Skin epidermis (tissue), 12 donors: ENCODE measurements around the gene STXBP1.
A peak's percentile ranks its signal among the peaks of the same experiment; 100 is the strongest.

ENCODE experiments used
- H3K27ac ChIP-seq, 21 experiments: fragments of 200-600 bp; sonication (generic) in 11 of 21; one replicate each; pipeline ENCODE4 v1.5.0; 2020; ENCODE audit warnings: mild to moderate bottlenecking in 3 of 21, inconsistent platforms in 2 of 21, moderate library complexity in 2 of 21
- H3K4me3 ChIP-seq, 7 experiments: fragments of 200-600 bp; sonication (generic) in 2 of 7; one replicate each; pipeline ENCODE4 v1.5.0; 2020; ENCODE audit warnings: inconsistent platforms in 2 of 7, mild to moderate bottlenecking in 2 of 7, moderate library complexity in 1 of 7

The STXBP1 gene

DNA sequence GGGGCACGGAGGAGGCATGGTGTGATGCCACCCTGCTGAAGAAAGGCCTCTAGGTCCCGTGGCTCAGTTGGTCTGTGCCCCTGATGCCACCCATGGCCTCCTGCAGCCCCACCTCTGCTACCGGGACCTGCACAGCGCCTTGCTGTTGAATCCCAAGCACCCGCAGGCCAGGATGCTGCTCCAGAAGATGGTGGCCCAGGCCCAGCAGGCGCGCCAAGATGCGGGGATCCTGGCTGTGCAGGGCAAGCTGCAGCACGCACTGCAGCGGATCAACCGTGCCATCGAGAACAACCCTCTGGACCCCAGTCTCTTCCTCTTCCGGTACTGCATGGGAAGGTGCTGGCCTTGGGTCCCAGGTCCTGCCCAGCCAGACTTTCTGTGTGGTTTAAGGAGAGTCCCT lies 110.9 kb downstream of the STXBP1 start:
- Histone ChIP-seq H3K4me3 (no peak overlapping the region), H3K27ac (no peak overlapping the region)

DNA sequence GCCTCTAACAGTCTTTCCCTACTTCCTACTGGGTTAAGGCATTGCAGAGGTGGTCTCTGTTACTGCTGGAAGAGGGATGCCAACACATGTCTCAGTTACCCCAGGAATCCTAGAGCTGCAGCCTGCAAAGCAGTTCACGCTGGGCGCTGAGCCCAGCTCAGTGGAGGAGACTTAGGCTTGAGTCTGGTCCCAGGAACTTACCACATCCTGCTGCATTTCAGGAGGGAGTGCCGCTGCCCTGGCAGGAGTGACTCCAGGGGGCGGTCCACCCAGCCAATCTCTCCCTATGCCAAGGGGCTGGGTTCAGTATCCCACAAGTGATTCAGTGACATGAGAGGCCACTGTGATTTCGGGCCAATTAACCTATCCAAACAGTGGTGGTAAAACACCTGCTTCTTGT lies 111.4 kb downstream of the STXBP1 start:
- H3K27ac ChIP-seq: peak overlapping the region in 1 of 21 experiments; percentile 17

DNA sequence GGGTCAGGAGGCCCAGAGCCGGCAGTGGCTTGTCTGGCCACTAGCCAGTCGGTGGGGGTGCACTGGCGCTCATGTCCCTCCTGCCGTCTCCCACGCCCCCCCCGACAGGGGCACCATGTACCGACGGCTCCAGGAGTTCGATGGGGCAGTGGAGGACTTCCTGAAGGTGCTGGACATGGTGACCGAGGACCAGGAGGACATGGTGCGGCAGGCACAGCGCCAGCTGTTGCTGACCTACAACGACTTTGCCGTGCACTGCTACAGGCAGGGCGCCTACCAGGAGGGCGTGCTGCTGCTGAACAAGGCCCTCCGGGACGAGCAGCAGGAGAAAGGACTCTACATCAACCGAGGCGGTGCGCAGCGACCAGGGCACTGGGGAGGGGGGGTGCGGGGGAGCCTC lies 111.9 kb downstream of the STXBP1 start:
- no peak overlapping the region for H3K4me3 ChIP-seq
- H3K27ac ChIP-seq: peak overlapping the region in 3 of 21 experiments; percentile 11 to 69 (median 17)

More for the DNA sequence above, 111.4 kb downstream of the STXBP1 start:
- H3K4me3 ChIP-seq: no peak overlapping the region

DNA sequence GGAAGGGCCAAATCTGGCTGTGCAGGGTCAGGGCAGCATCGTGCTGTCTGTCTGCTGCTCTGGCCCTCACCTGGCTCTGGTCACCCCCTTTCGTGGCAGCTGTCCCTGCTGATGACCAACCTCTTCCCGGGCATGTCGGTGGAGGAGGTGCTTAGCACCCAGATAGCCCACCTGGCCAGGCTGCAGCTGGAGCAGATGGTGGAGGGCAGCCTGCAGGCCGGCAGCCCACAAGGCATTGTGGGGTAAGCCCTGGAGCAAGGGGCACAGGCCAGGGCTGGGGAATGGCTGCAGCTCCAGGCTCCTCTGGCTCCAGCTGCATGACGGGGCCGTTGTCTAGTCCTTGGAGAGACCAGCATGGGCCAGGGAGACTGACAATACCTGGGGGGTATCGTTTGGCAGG lies 114.8 kb downstream of the STXBP1 start:
- H3K4me3 ChIP-seq: no peak overlapping the region
- no peak overlapping the region for H3K27ac ChIP-seq

DNA sequence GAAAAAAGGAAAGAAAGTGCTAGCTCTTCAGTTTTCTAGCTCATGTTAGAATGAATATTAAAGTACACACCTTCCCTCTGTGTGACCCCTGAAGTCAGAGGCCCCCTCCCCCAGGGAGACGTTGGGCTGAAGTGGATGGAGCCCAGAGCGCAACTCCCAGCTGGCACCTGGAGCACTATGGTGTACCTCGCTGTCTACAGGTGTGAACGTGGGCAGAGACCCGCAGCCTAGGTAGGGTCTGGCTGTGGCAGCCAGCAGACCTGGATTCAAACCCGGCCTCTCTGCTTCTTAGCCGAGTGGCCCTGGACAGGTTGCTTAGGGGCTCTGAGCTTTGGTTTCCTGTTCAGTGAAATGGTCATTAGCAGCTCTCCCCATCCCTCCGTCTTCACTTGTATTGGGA lies 116.7 kb downstream of the STXBP1 start:
- H3K4me3 ChIP-seq: no peak overlapping the region
- H3K27ac ChIP-seq: no peak overlapping the region

DNA sequence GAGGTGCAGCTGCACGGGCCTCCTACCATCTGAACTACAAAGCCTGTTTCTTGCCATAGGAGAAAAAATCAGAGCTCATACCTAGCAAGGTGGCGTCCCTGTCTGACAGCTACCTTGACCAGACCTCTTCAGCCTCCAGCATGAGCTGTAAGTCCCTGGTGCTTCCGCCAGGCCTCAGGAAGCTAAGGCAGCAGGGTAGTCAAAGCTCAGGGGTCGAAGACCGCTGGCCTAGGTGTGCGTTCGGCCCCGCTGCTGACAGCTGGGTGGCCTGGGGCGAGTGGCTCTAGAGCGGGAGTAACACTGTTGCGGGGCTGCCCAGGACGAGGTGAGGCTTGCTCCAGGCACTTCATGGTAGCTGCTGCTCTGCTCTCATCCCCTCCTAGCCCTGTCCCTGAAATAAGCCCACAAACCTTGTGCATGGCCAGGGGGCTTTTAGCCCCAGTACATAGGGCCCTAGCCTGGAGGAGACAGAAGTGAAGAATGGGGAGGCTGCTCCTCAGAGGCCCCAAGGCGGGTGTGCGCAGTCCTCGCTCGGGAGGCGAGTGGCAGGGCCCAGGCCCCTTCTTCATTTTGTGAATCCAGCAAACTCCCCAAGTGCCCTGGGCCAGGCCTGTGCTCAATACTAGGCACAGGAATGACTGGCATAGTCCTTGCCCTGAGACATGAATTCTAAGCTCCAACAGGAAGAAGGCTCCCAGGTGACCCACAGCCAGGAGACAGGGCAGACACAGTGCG lies 117.6 kb downstream of the STXBP1 start:
- Histone ChIP-seq H3K4me3 (no peak overlapping the region), H3K27ac (no peak overlapping the region)

DNA sequence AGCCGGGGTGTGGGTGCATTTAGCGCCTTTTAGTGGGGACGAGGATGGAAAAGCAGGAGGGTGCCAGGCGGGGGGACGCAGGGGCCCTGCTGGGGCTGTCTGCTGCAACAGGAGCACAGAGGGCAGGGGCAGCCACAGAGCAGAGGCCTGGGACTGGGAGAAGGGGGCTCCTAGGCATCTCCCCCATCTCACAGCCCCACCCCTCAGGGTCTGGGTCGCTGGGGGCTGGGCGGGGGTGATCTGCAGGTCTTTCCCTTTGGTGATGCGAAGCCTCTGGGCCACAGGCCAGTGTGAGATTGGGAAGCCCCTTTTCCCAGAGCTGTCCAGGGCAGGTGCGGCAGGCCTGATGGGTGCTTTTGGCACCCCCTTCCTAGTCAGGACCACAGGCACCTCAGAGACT lies 118.2 kb downstream of the STXBP1 start:
- no peak overlapping the region for H3K27ac ChIP-seq
- no peak overlapping the region for H3K4me3 ChIP-seq

DNA sequence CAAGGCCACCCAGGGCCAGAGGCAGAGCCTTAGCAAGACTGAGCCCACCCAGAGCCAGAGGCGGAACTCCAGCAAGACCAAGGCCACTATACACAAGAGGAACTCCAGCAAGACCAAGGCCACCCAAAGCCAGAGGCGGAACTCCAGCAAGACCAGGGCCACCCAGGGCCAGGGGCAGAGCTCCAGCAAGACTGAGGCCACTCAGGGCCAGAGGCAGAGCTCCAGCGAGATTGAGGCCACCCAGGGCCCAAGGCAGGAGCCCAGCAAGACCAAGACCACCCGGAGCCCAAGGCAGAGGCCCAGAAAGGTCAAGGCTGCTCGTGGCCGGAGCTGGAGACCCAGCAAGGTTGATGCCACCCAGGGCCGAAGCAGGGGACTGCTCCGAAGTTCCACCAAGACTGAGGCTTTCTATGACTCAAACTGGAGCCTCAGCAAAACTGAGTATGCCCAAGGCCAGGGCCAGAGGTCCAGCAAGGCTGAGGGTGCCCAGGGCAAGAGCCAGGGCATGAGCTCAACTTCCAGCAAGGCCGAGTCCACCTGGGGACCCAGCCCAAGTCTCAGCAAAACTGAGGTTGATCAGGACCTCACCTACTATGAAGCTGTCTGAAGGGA lies 118.8 kb downstream of the STXBP1 start:
- Histone ChIP-seq H3K27ac (no peak overlapping the region), H3K4me3 (no peak overlapping the region)

DNA sequence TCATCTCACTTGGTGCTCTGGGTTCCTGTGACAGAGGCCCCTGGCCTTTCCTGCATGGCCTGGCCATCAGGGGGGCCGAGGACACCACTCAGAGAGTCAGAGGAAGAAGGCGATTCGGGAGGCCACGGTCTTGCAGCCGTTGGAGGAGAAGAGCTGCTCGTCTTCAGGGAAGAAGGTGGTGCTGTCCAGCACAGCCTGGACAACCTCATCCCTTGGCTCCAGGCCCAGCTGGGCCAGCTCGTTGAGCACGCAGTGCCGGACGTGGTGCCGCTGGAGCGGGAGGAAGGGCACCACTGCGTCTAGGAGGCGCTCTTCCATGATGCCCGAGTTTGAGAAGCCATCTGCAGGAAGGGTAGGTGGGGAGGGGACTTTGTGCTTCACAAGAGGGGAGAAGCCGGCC lies 119.9 kb downstream of the STXBP1 start:
- Histone ChIP-seq H3K27ac (no peak overlapping the region), H3K4me3 (no peak overlapping the region)

DNA sequence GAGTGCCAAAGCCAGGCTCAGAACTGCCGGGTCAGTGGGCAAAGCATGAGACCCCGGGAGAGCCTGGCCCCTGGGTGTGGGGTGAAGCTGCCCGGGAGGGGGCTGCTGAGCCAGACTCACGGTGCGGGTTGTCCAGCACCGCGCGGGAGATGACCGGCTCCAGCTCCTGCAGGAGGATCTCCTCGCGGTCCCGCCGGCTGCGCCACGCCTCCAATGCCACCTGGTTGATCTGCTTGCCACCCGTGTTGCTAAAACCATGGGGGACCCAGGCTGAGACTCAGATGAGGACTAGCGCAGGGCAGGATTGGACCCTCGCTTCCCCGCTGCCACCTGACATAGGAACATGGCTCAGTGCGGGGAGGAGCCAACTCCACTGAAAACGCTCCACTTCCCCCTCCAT lies 120.4 kb downstream of the STXBP1 start:
- H3K4me3 ChIP-seq: no peak overlapping the region
- no peak overlapping the region for H3K27ac ChIP-seq

DNA sequence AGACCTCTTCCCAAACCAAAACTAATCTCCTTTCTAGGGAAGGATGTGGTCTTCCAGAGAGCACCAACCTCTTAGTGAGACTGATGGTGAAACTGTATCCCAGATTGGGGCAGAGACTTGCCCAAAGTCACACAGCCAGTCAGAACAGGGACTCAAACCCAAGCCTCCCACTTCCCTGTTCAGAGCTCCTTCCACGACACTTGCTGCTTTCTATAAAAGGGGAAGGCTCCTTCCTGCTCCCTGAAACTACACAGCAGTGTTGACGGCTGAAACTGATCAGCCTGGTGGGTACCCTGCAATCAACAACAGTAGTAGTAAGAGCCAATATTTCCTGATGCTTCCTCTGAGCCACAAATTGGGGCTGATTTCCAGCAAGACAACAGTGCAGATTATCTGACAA lies 121.5 kb downstream of the STXBP1 start:
- H3K4me3 ChIP-seq: no peak overlapping the region
- H3K27ac ChIP-seq: peak overlapping the region in 2 of 21 experiments; percentile 94 to 98

DNA sequence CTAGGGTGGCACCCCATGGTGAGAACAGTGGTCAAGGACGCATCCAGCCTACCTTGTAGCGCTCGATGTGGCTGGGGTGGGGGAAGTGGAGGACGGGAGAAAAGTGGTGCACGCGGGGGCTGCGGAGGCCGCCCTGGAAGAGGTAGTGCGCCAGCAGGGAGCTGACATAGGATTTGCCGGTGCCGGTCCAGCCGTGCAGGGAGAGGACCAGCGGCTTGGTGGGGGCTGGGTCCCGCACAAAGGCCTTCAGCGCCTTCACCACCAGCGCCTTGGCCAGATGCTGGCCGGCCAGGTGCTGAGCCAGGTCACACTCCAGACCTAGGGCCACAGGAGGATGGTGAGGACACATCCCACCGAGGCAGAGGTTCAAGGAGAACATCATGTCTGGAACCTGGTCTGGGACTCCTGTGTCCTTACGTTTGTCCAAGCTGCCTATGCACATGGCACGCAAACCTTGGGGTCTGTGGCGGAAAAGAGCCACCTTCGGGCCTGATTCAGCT lies 122.2 kb downstream of the STXBP1 start:
- H3K27ac ChIP-seq: peak overlapping the region in 19 of 21 experiments; percentile 88 to 99 (median 96)
- peak overlapping the region; percentile 58 to 92 (median 68) for H3K4me3 ChIP-seq

DNA sequence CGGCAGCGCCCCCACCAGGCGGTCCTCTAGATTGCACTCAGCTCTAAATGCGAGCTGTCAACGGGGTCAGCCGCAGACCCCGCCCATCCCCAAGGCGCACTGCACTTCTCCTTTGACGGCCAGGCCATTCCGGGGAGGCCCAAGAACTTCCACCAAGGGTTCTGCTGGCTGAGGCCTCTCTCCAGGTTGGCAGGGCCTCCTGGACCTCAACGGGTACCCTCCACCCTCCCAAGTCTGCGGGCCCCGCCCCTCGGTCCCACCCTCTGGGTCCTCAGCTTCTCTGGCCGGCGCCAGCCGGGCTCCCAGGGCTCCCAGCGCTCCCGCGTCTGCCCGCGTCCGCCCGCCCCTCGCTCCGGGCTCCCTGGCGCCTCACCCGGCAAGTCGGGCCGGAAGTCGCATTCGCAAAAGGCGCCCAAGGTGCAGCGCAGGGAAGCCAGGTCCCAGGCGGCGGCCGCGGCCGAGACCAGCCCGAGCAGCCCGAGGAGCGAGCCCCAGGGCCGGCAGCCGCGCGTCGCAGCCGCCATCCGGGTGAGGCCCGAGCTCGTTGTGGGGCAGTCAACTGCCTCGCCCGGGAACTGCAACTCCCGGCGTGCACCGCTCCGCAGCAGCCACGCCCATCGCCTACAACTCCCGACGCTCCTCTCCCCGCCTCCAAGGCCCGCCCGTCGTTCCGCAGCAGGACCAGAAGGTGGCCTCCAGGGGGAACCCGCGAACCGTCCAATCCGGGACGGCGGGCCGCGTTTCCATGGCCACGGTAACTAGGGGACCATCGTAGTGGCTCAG lies 122.9 kb downstream of the STXBP1 start, which contains the start of gene TOR2A:
Gene TOR2A (minus strand): TSS at position 548 of the 783 bp plus-strand sequence. CDS start 24 bp downstream, at position 524.
- Histone ChIP-seq H3K27ac (peak within 1 kb of the TSS; percentile 67 to 99 (median 95)), H3K4me3 (peak within 1 kb of the TSS; percentile 58 to 92 (median 68))

DNA sequence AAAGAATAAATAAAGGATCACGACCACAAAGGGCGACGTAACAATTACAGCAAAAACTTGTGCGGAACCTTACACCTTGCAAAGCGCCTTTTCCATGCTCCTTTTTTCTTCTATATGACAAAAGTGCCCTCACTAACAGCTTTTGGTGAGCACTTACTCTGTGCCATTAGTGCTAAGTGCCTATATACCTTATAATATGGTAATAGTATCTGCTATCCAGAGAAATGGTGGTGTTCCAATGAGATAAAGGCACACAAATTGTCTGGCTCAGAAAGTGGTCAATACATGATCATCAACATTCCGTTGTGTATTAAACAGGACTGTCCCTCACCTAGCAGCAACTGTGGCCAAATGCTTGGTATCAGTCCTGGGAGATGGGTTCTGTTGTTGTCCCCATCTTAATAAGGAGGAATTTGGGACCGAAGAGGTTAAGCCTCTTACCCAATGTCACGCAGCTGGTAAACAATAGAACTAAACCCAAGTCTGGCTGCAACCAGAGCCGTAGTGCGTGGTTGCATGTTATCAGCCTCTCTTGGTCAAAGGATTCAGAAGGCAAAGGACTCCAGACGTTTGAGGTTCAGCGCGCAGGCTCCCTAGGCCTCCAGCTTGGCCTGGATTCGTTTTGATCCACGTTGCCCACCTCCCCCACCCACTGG lies 123.6 kb downstream of the STXBP1 start:
- peak overlapping the region in 1 of 7 experiments; percentile 80 for H3K4me3 ChIP-seq

DNA sequence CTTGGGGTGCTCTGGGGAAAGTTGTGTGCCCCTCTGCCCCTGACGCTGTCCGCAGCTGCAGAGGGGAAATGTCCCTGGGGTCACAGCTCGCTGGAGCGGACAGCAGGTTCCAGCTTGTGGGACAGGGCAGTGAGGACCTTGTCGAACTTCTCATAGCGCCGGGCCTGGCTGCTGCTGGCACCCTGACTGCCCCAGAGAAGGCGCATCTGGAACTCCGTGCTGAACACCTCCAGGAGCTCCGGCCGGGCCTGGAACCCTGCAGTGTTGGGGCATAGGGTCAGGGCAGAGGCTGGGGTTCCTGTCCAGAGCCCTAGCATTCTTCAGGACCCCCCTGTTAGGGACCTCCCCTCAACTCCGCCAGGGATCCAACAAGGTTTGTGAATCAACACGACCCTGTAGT lies 126.6 kb downstream of the STXBP1 start:
- no peak overlapping the region for H3K27ac ChIP-seq
- no peak overlapping the region for H3K4me3 ChIP-seq

More for the DNA sequence above, 123.6 kb downstream of the STXBP1 start:
- peak overlapping the region in 14 of 21 experiments; percentile 15 to 99 (median 94) for H3K27ac ChIP-seq

DNA sequence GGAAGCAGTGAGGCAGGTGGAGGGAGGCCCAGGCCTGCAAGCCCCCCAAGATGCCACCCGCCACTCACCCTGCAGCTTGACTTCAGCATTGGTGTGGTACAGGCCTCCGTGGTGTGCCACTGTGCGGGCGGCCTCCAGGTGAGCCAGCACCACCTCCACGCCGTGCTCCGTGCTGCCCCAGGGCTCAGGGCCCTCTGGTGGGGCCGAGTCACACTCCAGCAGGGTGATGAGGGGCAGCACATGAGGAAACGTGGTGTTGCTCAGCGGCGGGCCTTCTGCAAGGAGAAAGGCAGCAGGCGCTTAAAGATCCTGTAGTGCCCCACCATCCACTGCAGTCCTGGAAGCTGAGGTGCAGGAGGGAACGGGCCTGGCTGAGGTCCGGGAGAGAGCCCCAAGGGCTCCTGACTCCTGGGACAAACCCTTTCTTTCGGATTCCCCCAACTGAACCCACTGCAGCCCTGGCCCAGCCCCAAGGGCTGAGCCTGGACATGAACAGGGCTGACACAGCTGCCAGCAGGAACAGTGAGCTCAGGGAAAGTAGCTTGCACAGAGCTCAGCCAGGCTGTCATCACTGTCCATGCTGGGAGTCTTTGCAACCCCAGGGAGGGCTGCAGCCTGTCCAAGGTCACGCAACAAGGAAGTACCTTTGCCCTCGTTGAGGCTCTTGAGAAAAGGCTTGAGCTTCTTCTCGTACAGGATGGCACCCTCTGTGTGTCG lies 127.7 kb downstream of the STXBP1 start:
- H3K4me3 ChIP-seq: no peak overlapping the region
- H3K27ac ChIP-seq: peak overlapping the region in 17 of 21 experiments; percentile 32 to 79 (median 66)

DNA sequence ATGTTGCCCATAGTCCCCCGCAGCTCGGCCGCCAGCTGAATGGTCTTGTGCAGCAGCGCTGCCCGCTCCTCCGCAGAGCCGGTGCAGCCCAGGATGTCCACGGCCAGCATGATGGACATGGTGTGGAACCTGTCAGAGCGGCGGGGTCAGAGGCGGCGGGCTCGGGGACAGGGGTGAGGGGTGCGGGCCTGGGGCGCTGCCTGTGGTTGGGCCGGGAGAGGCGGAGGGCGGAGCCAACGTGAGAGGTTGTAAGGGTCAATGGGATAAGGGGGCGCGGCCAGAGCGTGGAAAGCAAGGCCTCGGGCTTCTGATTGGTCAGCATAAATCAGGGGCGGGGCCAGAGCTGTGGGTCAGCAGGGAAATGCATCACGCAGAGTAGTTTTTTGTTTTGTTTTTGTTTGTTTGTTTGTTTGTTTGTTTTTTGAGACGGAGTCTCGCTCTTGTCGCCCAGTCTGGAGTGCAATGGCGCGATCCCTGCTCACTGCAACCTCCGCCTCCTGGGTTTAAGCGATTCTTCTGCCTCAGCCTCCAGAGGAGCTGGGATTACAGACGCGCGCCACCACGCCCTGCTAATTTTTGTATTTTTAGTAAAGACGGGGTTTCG lies 129.9 kb downstream of the STXBP1 start:
- H3K27ac ChIP-seq: peak overlapping the region in 7 of 21 experiments; percentile 14 to 79 (median 54)
- H3K4me3 ChIP-seq: no peak overlapping the region
